Right lobe of liver (tissue), 6 donors: Measurements from ENCODE around the gene TRPM5. TPM values are rescaled to one million over a fixed set of nuclear protein-coding genes. Genes with fewer than 3 reads are reported as not detected.
A peak's percentile ranks its signal among the peaks of the same experiment; 100 is the strongest.

Source experiments
- ATAC-seq, 4 donors: fragments of 200-7000 bp; cut with Tn5 transposase; one replicate each; pipeline ENCODE4 v1.9.1; 2020; ENCODE audit warnings: mild to moderate bottlenecking in 4 of 4, moderate library complexity in 4 of 4
- DNase-seq, 3 donors: peaks; one replicate each; pipeline ENCODE4 v3.0.0-alpha.2; 2020
- H3K27ac ChIP-seq, 3 donors: fragments of 200-600 bp; one replicate each; pipeline ENCODE4 v1.8.0; 2022
- H3K27me3 ChIP-seq, 2 donors: fragments of 200-600 bp; one replicate each; pipeline ENCODE4 v1.8.0; 2022
- H3K36me3 ChIP-seq, 4 donors: fragments of 200-600 bp; sonication (generic) in 1 of 4; one replicate each; pipeline versions ENCODE4 v1.5.1 to v1.8.0; 2017 to 2022; ENCODE audit warnings: control low read depth in 1 of 4
- H3K4me1 ChIP-seq, 4 donors: fragments of 200-600 bp; sonication (generic) in 1 of 4; one replicate each; pipeline versions ENCODE4 v1.5.1 to v1.8.0; 2017 to 2022; ENCODE audit warnings: control low read depth in 1 of 4
- H3K4me3 ChIP-seq, 3 donors: fragments of 200-600 bp; one replicate each; pipeline ENCODE4 v1.8.0; 2022
- H3K9me3 ChIP-seq, 4 donors: fragments of 200-600 bp; sonication (generic) in 1 of 4; one replicate each; pipeline versions ENCODE4 v1.5.1 to v1.8.0; 2017 to 2022; ENCODE audit warnings: control low read depth in 1 of 4
- POLR2A ChIP-seq: fragments of 450-650 bp; IDR thresholded peaks from one replicate; pipeline ENCODE4 v1.6.1; 2017; ENCODE audit warnings: antibody characterized with exemption, mild to moderate bottlenecking
- WGBS: methylation state at CpG from one replicate; pipeline ENCODE4 v1.1.6; 2018; ENCODE audit warnings: low coverage, low lambda C conversion rate; ENCODE audit not compliant: insufficient coverage; ENCODE audit errors: missing lambda C conversion rate; 5-methylcytosine and 5-hydroxymethylcytosine counted together
- intact Hi-C, 2 donors: fragments of 100-400 bp; cut with DNase I; formaldehyde crosslinking; loops; one replicate each; pipeline versions ENCODE4 v1.11.2 to v1.14.1; 2022
- total RNA-seq, 6 experiments: library from RNA; depleted of rRNA in 2 of 6; stranded (reverse); fragments of >200 nt in 2 of 6; fragmentation: NEBNext Ultra II Directional in 3 of 6; extraction: Animal tissue kit (Norgen Biotek cat#: 25700) in 3 of 6; gene quantifications; one replicate each; pipeline versions ENCODE4 v1.1.0 to v1.2.4, GENCODE V29; 2016 to 2023
- TF ChIP-seq, protein P1 (sequence below), 4 donors: fragments of 200-600 bp in 3 of 4; fragments of 450-650 bp in 1 of 4; IDR thresholded peaks; one replicate each; pipeline versions ENCODE4 v1.5.1 to v1.8.0; 2016 to 2022; ENCODE audit warnings: antibody characterized with exemption in 4 of 4, mild to moderate bottlenecking in 2 of 4
- donor health status: DM: no; HTN: yes; CAD: no.
- donor health status: DM: no; HTN: no; CAD: no.
- donor health status: DM: no; HTN: no; CAD: no.
- donor health status: DM: no; HTN: yes; CAD: no.
- donor health status: DM: no; HTN: yes; CAD: no.

The TRPM5 gene
- total RNA-seq, 6 experiments from 2014 or later: not detected

GRCh38 chr11:2420502-2421225, 23.6 kb downstream of the TRPM5 start:
- no peaks in the 10 kb centered on the region for H3K9me3 ChIP-seq
- WGBS: 0% methylated on average over 5 of the region's 44 CpGs
- intact Hi-C loops: loop anchor here (2.0 to 5.0 kb wide), 3 partner anchors 116 to 224 kb away; no protein-coding TSS in a partner anchor
- DNase-seq: peak; percentile 72 to 78 (median 78)
- H3K4me3 ChIP-seq: no peak overlapping the region
- TF ChIP-seq, protein P1, sequence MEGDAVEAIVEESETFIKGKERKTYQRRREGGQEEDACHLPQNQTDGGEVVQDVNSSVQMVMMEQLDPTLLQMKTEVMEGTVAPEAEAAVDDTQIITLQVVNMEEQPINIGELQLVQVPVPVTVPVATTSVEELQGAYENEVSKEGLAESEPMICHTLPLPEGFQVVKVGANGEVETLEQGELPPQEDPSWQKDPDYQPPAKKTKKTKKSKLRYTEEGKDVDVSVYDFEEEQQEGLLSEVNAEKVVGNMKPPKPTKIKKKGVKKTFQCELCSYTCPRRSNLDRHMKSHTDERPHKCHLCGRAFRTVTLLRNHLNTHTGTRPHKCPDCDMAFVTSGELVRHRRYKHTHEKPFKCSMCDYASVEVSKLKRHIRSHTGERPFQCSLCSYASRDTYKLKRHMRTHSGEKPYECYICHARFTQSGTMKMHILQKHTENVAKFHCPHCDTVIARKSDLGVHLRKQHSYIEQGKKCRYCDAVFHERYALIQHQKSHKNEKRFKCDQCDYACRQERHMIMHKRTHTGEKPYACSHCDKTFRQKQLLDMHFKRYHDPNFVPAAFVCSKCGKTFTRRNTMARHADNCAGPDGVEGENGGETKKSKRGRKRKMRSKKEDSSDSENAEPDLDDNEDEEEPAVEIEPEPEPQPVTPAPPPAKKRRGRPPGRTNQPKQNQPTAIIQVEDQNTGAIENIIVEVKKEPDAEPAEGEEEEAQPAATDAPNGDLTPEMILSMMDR (IDR thresholded peaks at IDR 0.05): peak; percentile 92 to 95 (median 94)
- TF ChIP-seq POLR2A: no peak
- peak; percentile 89 to 95 (median 94) for ATAC-seq
- H3K36me3 ChIP-seq: no peaks in the 10 kb centered on the region
- no peaks in the 10 kb centered on the region for H3K27me3 ChIP-seq
- no peaks in the 10 kb centered on the region for H3K4me1 ChIP-seq
- no peak overlapping the region for H3K27ac ChIP-seq

DNA sequence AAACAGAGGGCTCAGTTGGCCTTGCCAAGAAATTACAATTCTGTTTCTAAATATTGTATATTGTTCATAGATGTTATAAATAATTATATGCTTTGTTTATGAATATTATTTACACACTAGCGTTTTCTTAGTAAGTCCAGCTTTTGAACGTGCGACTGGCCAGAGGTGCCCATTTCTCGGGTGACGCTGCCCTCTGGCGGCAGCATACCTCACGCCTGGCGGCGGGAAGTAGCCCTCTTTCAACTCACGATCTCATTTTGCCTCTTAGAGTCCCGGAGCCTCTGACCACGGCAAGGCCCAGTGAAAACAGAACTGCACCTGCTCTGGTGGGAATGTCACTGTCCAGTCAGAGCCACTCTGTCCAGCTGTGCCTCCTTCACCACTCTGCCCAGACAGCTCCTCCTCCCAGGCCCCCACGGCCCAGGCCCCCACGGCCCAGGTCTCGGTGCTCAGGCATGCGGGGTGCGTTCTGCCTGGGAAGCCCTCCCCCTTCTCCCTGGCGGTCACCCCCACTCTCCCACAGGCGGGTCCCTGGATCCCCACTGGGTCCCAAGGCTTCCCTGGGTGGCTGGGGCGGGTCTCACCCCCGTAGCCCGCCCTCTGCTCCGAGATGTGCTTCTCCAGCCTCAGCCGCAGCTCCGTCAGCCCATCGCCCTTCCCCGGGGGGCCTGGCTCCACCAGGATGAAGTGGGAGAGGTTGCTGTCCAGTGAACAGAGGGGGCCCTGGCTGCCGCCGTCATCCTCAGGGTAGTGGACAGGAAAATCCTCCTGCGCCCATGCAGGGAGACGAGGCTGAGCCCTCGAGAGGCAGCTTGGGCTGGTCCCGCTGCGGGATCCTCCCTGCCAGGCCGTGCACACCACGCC, 24.4 kb downstream of the TRPM5 start:
- 0% methylated on average over 12 of the region's 36 CpGs for WGBS
- ATAC-seq (peak; percentile 63 to 83 (median 78)), DNase-seq (peak; percentile 72 to 78 (median 74))
- H3K9me3 ChIP-seq: no peaks in the 10 kb centered on the region
- no peaks in the 10 kb centered on the region for H3K27me3 ChIP-seq
- H3K4me3 ChIP-seq: no peak overlapping the region
- TF ChIP-seq, protein P1 (IDR thresholded peaks at IDR 0.05): peak; percentile 79 to 90 (median 82)
- no peak for TF ChIP-seq POLR2A
- no peaks in the 10 kb centered on the region for H3K36me3 ChIP-seq
- no peaks in the 10 kb centered on the region for H3K4me1 ChIP-seq
- intact Hi-C loops: loop anchor here (2.0 to 5.0 kb wide), 4 partner anchors 113 to 223 kb away; no protein-coding TSS in a partner anchor
- no peak overlapping the region for H3K27ac ChIP-seq

GRCh38 chr11:2418693-2419360, 25.5 kb downstream of the TRPM5 start:
- H3K36me3 ChIP-seq: no peaks in the 10 kb centered on the region
- no peak overlapping the region for H3K27ac ChIP-seq
- no peaks in the 10 kb centered on the region for H3K4me1 ChIP-seq
- intact Hi-C loops: loop anchor here in 1 of 2 donors (5.0 kb wide), 1 partner anchor 112 kb away; no protein-coding TSS in a partner anchor
- no peak overlapping the region for H3K4me3 ChIP-seq
- no peaks in the 10 kb centered on the region for H3K27me3 ChIP-seq
- no peaks in the 10 kb centered on the region for H3K9me3 ChIP-seq
- TF ChIP-seq, protein P1 (IDR thresholded peaks at IDR 0.05): no peak
- no peak for TF ChIP-seq POLR2A
- ATAC-seq (no peak), DNase-seq (no peak)
- 67% methylated on average over 11 of the region's 21 CpGs for WGBS

GRCh38 chr11:2417856-2418692, 26.2 kb downstream of the TRPM5 start:
- WGBS: 73% methylated on average over 3 of the region's 30 CpGs
- DNase-seq (no peak), ATAC-seq (no peak)
- TF ChIP-seq POLR2A: no peak
- TF ChIP-seq, protein P1 (IDR thresholded peaks at IDR 0.05): no peak
- Histone ChIP-seq H3K27me3 (no peaks in the 10 kb centered on the region), H3K4me1 (no peaks in the 10 kb centered on the region), H3K4me3 (no peak overlapping the region), H3K36me3 (no peaks in the 10 kb centered on the region), H3K9me3 (no peaks in the 10 kb centered on the region), H3K27ac (no peak overlapping the region)
- intact Hi-C loops: loop anchor here in 1 of 2 donors (5.0 kb wide), 1 partner anchor 111 kb away; no protein-coding TSS in a partner anchor
